ENCODE results near the gene UBXN11. TPM values are rescaled to one million over a fixed set of nuclear protein-coding genes. Genes with fewer than 3 reads are reported as not detected.

Gene UBXN11
- total and polyA plus RNA-seq, 2 donors from 2014 or later = 30.2 to 55.0 TPM

- peaks cover 0 to 3% (median 3%) of the 10 kb centered on the region in 3 donors for H3K4me1 ChIP-seq (ENCODE audit: control insufficient read depth in 2 of 3, insufficient read depth in 2 of 3, low read depth in 1 of 3, low read length in 3 of 3)
- H3K4me3 ChIP-seq (ENCODE audit: low read length in 3 of 3) = no peak overlapping the region
- H3K9me3 ChIP-seq (ENCODE audit: control insufficient read depth in 2 of 3, insufficient read depth in 1 of 3, low read length in 3 of 3) = no peaks in the 10 kb centered on the region
- no peaks in the 10 kb centered on the region for H3K27me3 ChIP-seq (ENCODE audit: control insufficient read depth, insufficient read depth, low read length)
- no peak overlapping the region for H3K9ac ChIP-seq (ENCODE audit: low read length in 3 of 3)
- FAIRE-seq (no peak), DNase-seq (peak in 1 of 5 donors; percentile 61)
- intact Hi-C loops (cut with DNase I) = loop anchor here (5.0 kb wide), 1 partner anchor 50 kb away; no protein-coding TSS in a partner anchor
- no peak overlapping the region for H3K27ac ChIP-seq (ENCODE audit: low read depth in 2 of 2, low read length in 2 of 2)
- no peaks in the 10 kb centered on the region for H3K36me3 ChIP-seq (ENCODE audit: control insufficient read depth in 2 of 3, insufficient read depth in 3 of 3, low read length in 3 of 3)
- no peak for TF ChIP-seq CTCF (IDR thresholded peaks at IDR 0.05; ENCODE audit: borderline replicate concordance, extremely low read depth, insufficient read depth)
Observed at GRCh38 chr1:26322042-26322331, 15.6 kb upstream of the UBXN11 start.

- Histone ChIP-seq H3K4me1 (ENCODE audit: control insufficient read depth in 2 of 3, insufficient read depth in 2 of 3, low read depth in 1 of 3, low read length in 3 of 3) (peaks cover 0 to 3% (median 3%) of the 10 kb centered on the region in 3 donors), H3K36me3 (ENCODE audit: control insufficient read depth in 2 of 3, insufficient read depth in 3 of 3, low read length in 3 of 3) (no peaks in the 10 kb centered on the region), H3K9me3 (ENCODE audit: control insufficient read depth in 2 of 3, insufficient read depth in 1 of 3, low read length in 3 of 3) (no peaks in the 10 kb centered on the region), H3K27ac (ENCODE audit: low read depth in 2 of 2, low read length in 2 of 2) (no peak overlapping the region), H3K27me3 (ENCODE audit: control insufficient read depth, insufficient read depth, low read length) (no peaks in the 10 kb centered on the region), H3K9ac (ENCODE audit: low read length in 3 of 3) (no peak overlapping the region), H3K4me3 (ENCODE audit: low read length in 3 of 3) (no peak overlapping the region)
- intact Hi-C loops (cut with DNase I) = loop anchor here (5.0 kb wide), 1 partner anchor 49 kb away; no protein-coding TSS in a partner anchor
- peak; percentile 90 for TF ChIP-seq CTCF (IDR thresholded peaks at IDR 0.05; ENCODE audit: borderline replicate concordance, extremely low read depth, insufficient read depth)
- DNase-seq (peak; percentile 88 to 94 (median 90)), FAIRE-seq (no peak)
Observed at GRCh38 chr1:26321315-26322041, 15.0 kb upstream of the UBXN11 start.

GRCh38 chr1:26320896-26321295 lies 14.5 kb upstream of the UBXN11 start:
- H3K27me3 ChIP-seq (ENCODE audit: control insufficient read depth, insufficient read depth, low read length) = no peaks in the 10 kb centered on the region
- intact Hi-C loops (cut with DNase I) = loop anchor here (5.0 kb wide), 1 partner anchor 49 kb away; no protein-coding TSS in a partner anchor
- no peaks in the 10 kb centered on the region for H3K9me3 ChIP-seq (ENCODE audit: control insufficient read depth in 2 of 3, insufficient read depth in 1 of 3, low read length in 3 of 3)
- H3K4me1 ChIP-seq (ENCODE audit: control insufficient read depth in 2 of 3, insufficient read depth in 2 of 3, low read depth in 1 of 3, low read length in 3 of 3) = peaks cover 0 to 3% (median 3%) of the 10 kb centered on the region in 3 donors
- DNase-seq (no peak), FAIRE-seq (no peak)
- no peak overlapping the region for H3K9ac ChIP-seq (ENCODE audit: low read length in 3 of 3)
- H3K36me3 ChIP-seq (ENCODE audit: control insufficient read depth in 2 of 3, insufficient read depth in 3 of 3, low read length in 3 of 3) = no peaks in the 10 kb centered on the region
- TF ChIP-seq CTCF (IDR thresholded peaks at IDR 0.05; ENCODE audit: borderline replicate concordance, extremely low read depth, insufficient read depth) = no peak
- no peak overlapping the region for H3K4me3 ChIP-seq (ENCODE audit: low read length in 3 of 3)
- no peak overlapping the region for H3K27ac ChIP-seq (ENCODE audit: low read depth in 2 of 2, low read length in 2 of 2)
